Testis (tissue), 2 donors: ENCODE data around the gene DHDDS.

Source experiments
- CTCF ChIP-seq, 3 experiments: fragments of 450-650 bp in 2 of 3; fragments of 200-600 bp in 1 of 3; sonication (generic) in 1 of 3; IDR thresholded peaks; one replicate each; pipeline ENCODE4 v1.5.1; 2016 to 2019; ENCODE audit warnings: antibody characterized with exemption in 3 of 3, mild to moderate bottlenecking in 2 of 3, moderate library complexity in 1 of 3
- POLR2A ChIP-seq: fragments of 450-650 bp; IDR thresholded peaks from one replicate; pipeline ENCODE4 v1.6.1; 2017; ENCODE audit warnings: antibody characterized with exemption, mild to moderate bottlenecking, moderate library complexity

GRCh38 chr1:26412180-26412840, 19.8 kb upstream of the DHDDS start:
- TF ChIP-seq CTCF (IDR thresholded peaks at IDR 0.05) (no peak), POLR2A (no peak)
